Measurements from ENCODE around the gene TMCO5A.

TMCO5A gene

GRCh38 chr15:37934340-37934739 is at the start of gene TMCO5A:
Gene TMCO5A (plus strand): TSS chr15:37934640. CDS start chr15:37936324, 1,684 bp downstream.
- H3K4me2 ChIP-seq, result no peak within 1 kb of the TSS

GRCh38 chr15:37885651-37886050 is 48.8 kb upstream of the TMCO5A start:
- Histone ChIP-seq H3K4me2 (no peak overlapping the region), H3K27me3 (no peaks in the 10 kb centered on the region), H3K9ac (no peak overlapping the region), H3K4me1 (peaks cover 0 to 6% (median 0%) of the 10 kb centered on the region in 10 experiments; a peak in 1 of 20 replicates), H3K36me3 (no peaks in the 10 kb centered on the region), H3K4me3 (no peak overlapping the region), H3K9me3 (replicated peaks in 1 of 11) (no peaks in the 10 kb centered on the region), H4K20me1 (no peaks in the 10 kb centered on the region), H3K27ac (no peak overlapping the region)
- no peak for TF ChIP-seq Cebpa-rat (IDR thresholded peaks at IDR 0.05)

More at GRCh38 chr15:37934340-37934739, at the start of gene TMCO5A:
- H3K27me3 ChIP-seq, result no peaks in the 10 kb centered on the region
- H3K4me3 ChIP-seq, result no peak within 1 kb of the TSS
- no peak within 1 kb of the TSS for H3K27ac ChIP-seq
- H3K9ac ChIP-seq, result no peak within 1 kb of the TSS
- H3K36me3 ChIP-seq, result no peaks in the 10 kb centered on the region
- H3K4me1 ChIP-seq, result peaks cover 0 to 4% (median 0%) of the 10 kb centered on the region in 10 experiments; a peak in 3 of 20 replicates
- no peaks in the 10 kb centered on the region for H4K20me1 ChIP-seq
- no peaks in the 10 kb centered on the region for H3K9me3 ChIP-seq (replicated peaks in 1 of 11)
- TF ChIP-seq Cebpa-rat (IDR thresholded peaks at IDR 0.05), result no peak

- Histone ChIP-seq H4K20me1 (no peaks in the 10 kb centered on the region), H3K4me3 (no peak overlapping the region), H3K4me1 (peaks cover 0 to 6% (median 0%) of the 10 kb centered on the region in 10 experiments; a peak in 3 of 20 replicates), H3K27me3 (no peaks in the 10 kb centered on the region), H3K36me3 (no peaks in the 10 kb centered on the region), H3K4me2 (no peak overlapping the region), H3K9ac (no peak overlapping the region), H3K9me3 (replicated peaks in 1 of 11) (no peaks in the 10 kb centered on the region), H3K27ac (no peak overlapping the region)
- no peak for TF ChIP-seq Cebpa-rat (IDR thresholded peaks at IDR 0.05)
Measured at GRCh38 chr15:37888356-37888755, 46.1 kb upstream of the TMCO5A start.

GRCh38 chr15:37891766-37892368 is 42.6 kb upstream of the TMCO5A start:
- Histone ChIP-seq H3K27me3 (no peaks in the 10 kb centered on the region), H3K9me3 (replicated peaks in 1 of 11) (no peaks in the 10 kb centered on the region), H3K4me1 (peaks cover 0 to 4% (median 0%) of the 10 kb centered on the region in 10 experiments; a peak in 2 of 20 replicates), H4K20me1 (no peaks in the 10 kb centered on the region), H3K4me3 (no peak overlapping the region), H3K4me2 (no peak overlapping the region), H3K36me3 (no peaks in the 10 kb centered on the region), H3K27ac (peak overlapping the region in 2 of 11 experiments; percentile 42 to 44; a peak in 3 of 22 replicates), H3K9ac (no peak overlapping the region; a peak in 1 of 22 replicates)
- no peak for TF ChIP-seq Cebpa-rat (IDR thresholded peaks at IDR 0.05)

GRCh38 chr15:37893309-37893708 is 41.1 kb upstream of the TMCO5A start:
- Histone ChIP-seq H3K36me3 (no peaks in the 10 kb centered on the region), H3K4me2 (no peak overlapping the region), H3K9me3 (replicated peaks in 1 of 11) (no peaks in the 10 kb centered on the region), H4K20me1 (no peaks in the 10 kb centered on the region), H3K9ac (no peak overlapping the region), H3K4me1 (peaks cover 0 to 4% (median 0%) of the 10 kb centered on the region in 10 experiments; a peak in 2 of 20 replicates), H3K27me3 (no peaks in the 10 kb centered on the region), H3K27ac (no peak overlapping the region), H3K4me3 (no peak overlapping the region)
- TF ChIP-seq Cebpa-rat (IDR thresholded peaks at IDR 0.05), result no peak

- TF ChIP-seq Cebpa-rat (IDR thresholded peaks at IDR 0.05), result no peak
- Histone ChIP-seq H3K4me2 (no peak overlapping the region), H3K4me3 (no peak overlapping the region), H3K27ac (no peak overlapping the region), H4K20me1 (no peaks in the 10 kb centered on the region), H3K36me3 (no peaks in the 10 kb centered on the region), H3K4me1 (peaks cover 0 to 11% (median 0%) of the 10 kb centered on the region in 10 experiments; a peak in 6 of 20 replicates), H3K9ac (no peak overlapping the region), H3K27me3 (no peaks in the 10 kb centered on the region), H3K9me3 (replicated peaks in 1 of 11) (no peaks in the 10 kb centered on the region)
Measured at GRCh38 chr15:37898362-37898761, 36.1 kb upstream of the TMCO5A start.

GRCh38 chr15:37900326-37901221 is 33.9 kb upstream of the TMCO5A start:
- Histone ChIP-seq H3K9me3 (replicated peaks in 1 of 11) (no peaks in the 10 kb centered on the region), H3K36me3 (no peaks in the 10 kb centered on the region), H3K4me2 (peak overlapping the region in 3 of 11 experiments; percentile 19 to 36 (median 31); a peak in 4 of 22 replicates), H3K9ac (no peak overlapping the region), H3K4me3 (no peak overlapping the region), H3K27ac (no peak overlapping the region), H4K20me1 (no peaks in the 10 kb centered on the region), H3K4me1 (peaks cover 0 to 11% (median 0%) of the 10 kb centered on the region in 10 experiments; a peak in 6 of 20 replicates), H3K27me3 (no peaks in the 10 kb centered on the region)
- TF ChIP-seq Cebpa-rat (IDR thresholded peaks at IDR 0.05), result no peak

GRCh38 chr15:37902126-37902525 is 32.3 kb upstream of the TMCO5A start:
- TF ChIP-seq Cebpa-rat (IDR thresholded peaks at IDR 0.05), result no peak
- Histone ChIP-seq H3K4me3 (no peak overlapping the region), H3K4me1 (peaks cover 0 to 12% (median 0%) of the 10 kb centered on the region in 10 experiments; a peak in 7 of 20 replicates), H3K27ac (no peak overlapping the region), H3K27me3 (no peaks in the 10 kb centered on the region), H3K36me3 (no peaks in the 10 kb centered on the region), H3K9ac (no peak overlapping the region), H3K9me3 (replicated peaks in 1 of 11) (no peaks in the 10 kb centered on the region), H3K4me2 (no peak overlapping the region), H4K20me1 (no peaks in the 10 kb centered on the region)

- no peak overlapping the region for H3K9ac ChIP-seq
- no peaks in the 10 kb centered on the region for H4K20me1 ChIP-seq
- no peaks in the 10 kb centered on the region for H3K9me3 ChIP-seq (replicated peaks in 1 of 11)
- H3K27me3 ChIP-seq, result no peaks in the 10 kb centered on the region
- H3K4me1 ChIP-seq, result peaks cover 0 to 14% (median 0%) of the 10 kb centered on the region in 10 experiments; a peak in 7 of 20 replicates
- H3K27ac ChIP-seq, result no peak overlapping the region
- no peaks in the 10 kb centered on the region for H3K36me3 ChIP-seq
- H3K4me3 ChIP-seq, result no peak overlapping the region
- H3K4me2 ChIP-seq, result no peak overlapping the region
- no peak for TF ChIP-seq Cebpa-rat (IDR thresholded peaks at IDR 0.05)
Measured at GRCh38 chr15:37903919-37904625, 30.4 kb upstream of the TMCO5A start.
